ENCODE results near the gene APBB2. TPM values are rescaled to one million over a fixed set of nuclear protein-coding genes. Genes with fewer than 3 reads are reported as not detected.

Gene APBB2
- total RNA-seq, 2 experiments from 2014 or later = 1.3 to 1.5 TPM

GRCh38 chr4:41129128-41129754 lies 85.1 kb downstream of the APBB2 start:
- Mint-ChIP-seq H3K36me3 (ENCODE audit: low read depth) (no peaks in the 10 kb centered on the region), H3K27ac (no peak overlapping the region), H3K9me3 (ENCODE audit: low read depth) (no peaks in the 10 kb centered on the region), H3K27me3 (peaks cover 14% of the 10 kb centered on the region), H3K4me3 (no peak overlapping the region), H3K4me1 (no peaks in the 10 kb centered on the region)
- DNase-seq (no peak), ATAC-seq (no peak)
- ChIA-PET POLR2A (no interaction called here), CTCF (no interaction called here)
- intact Hi-C loops (cut with DNase I, micrococcal nuclease) = no loop called here

GRCh38 chr4:41125558-41126311 lies 88.6 kb downstream of the APBB2 start:
- DNase-seq = no peak
- ATAC-seq = no peak
- no peak overlapping the region for H3K27ac Mint-ChIP-seq
- CTCF ChIA-PET = interaction anchor here (0.9 kb wide), 1 partner anchor 39 kb away, joined by 3 read pairs; no protein-coding TSS in a partner anchor
- POLR2A ChIA-PET = no interaction called here
- no peaks in the 10 kb centered on the region for H3K9me3 Mint-ChIP-seq (ENCODE audit: low read depth)
- H3K4me1 Mint-ChIP-seq = no peaks in the 10 kb centered on the region
- intact Hi-C loops (cut with DNase I, micrococcal nuclease) = no loop called here
- H3K4me3 Mint-ChIP-seq = no peak overlapping the region
- H3K36me3 Mint-ChIP-seq (ENCODE audit: low read depth) = no peaks in the 10 kb centered on the region
- peaks cover 9% of the 10 kb centered on the region for H3K27me3 Mint-ChIP-seq

GRCh38 chr4:41124916-41125548 lies 89.3 kb downstream of the APBB2 start:
- ChIA-PET POLR2A (no interaction called here), CTCF (interaction anchor here (1.1 kb wide), 1 partner anchor 185 kb away, joined by 3 read pairs; no protein-coding TSS in a partner anchor)
- Mint-ChIP-seq H3K27ac (no peak overlapping the region), H3K9me3 (ENCODE audit: low read depth) (no peaks in the 10 kb centered on the region), H3K4me3 (no peak overlapping the region), H3K27me3 (peaks cover 8% of the 10 kb centered on the region), H3K4me1 (no peaks in the 10 kb centered on the region), H3K36me3 (ENCODE audit: low read depth) (no peaks in the 10 kb centered on the region)
- ATAC-seq = no peak
- DNase-seq = no peak
- intact Hi-C loops (cut with DNase I, micrococcal nuclease) = no loop called here

GRCh38 chr4:41122775-41123174 lies 91.6 kb downstream of the APBB2 start:
- no peak for ATAC-seq
- intact Hi-C loops (cut with DNase I, micrococcal nuclease) = no loop called here
- Mint-ChIP-seq H3K4me3 (no peak overlapping the region), H3K9me3 (ENCODE audit: low read depth) (no peaks in the 10 kb centered on the region), H3K36me3 (ENCODE audit: low read depth) (no peaks in the 10 kb centered on the region), H3K4me1 (no peaks in the 10 kb centered on the region), H3K27ac (no peak overlapping the region), H3K27me3 (peaks cover 2% of the 10 kb centered on the region)
- CTCF ChIA-PET = no interaction called here
- DNase-seq = no peak
- POLR2A ChIA-PET = no interaction called here

- intact Hi-C loops (cut with DNase I, micrococcal nuclease) = no loop called here
- Mint-ChIP-seq H3K4me3 (no peak overlapping the region), H3K36me3 (ENCODE audit: low read depth) (no peaks in the 10 kb centered on the region), H3K27ac (no peak overlapping the region), H3K9me3 (ENCODE audit: low read depth) (no peaks in the 10 kb centered on the region), H3K27me3 (peaks cover under 1% of the 10 kb centered on the region), H3K4me1 (no peaks in the 10 kb centered on the region)
- DNase-seq = no peak
- ChIA-PET CTCF (interaction anchor here (1.2 kb wide), 1 partner anchor 375 kb away, joined by 4 read pairs; no protein-coding TSS in a partner anchor), POLR2A (no interaction called here)
- ATAC-seq = no peak
Measured at GRCh38 chr4:41122309-41122708, 92.0 kb downstream of the APBB2 start.

- H3K4me3 Mint-ChIP-seq = no peak overlapping the region
- H3K4me1 Mint-ChIP-seq = no peaks in the 10 kb centered on the region
- no peaks in the 10 kb centered on the region for H3K9me3 Mint-ChIP-seq (ENCODE audit: low read depth)
- no peaks in the 10 kb centered on the region for H3K27me3 Mint-ChIP-seq
- H3K27ac Mint-ChIP-seq = no peak overlapping the region
- intact Hi-C loops (cut with DNase I, micrococcal nuclease) = no loop called here
- ATAC-seq (no peak), DNase-seq (no peak)
- no peaks in the 10 kb centered on the region for H3K36me3 Mint-ChIP-seq (ENCODE audit: low read depth)
- ChIA-PET POLR2A (no interaction called here), CTCF (interaction anchor here (1.2 kb wide), 1 partner anchor 374 kb away, joined by 4 read pairs; no protein-coding TSS in a partner anchor)
Measured at GRCh38 chr4:41121906-41122305, 92.4 kb downstream of the APBB2 start.

GRCh38 chr4:41120297-41121217 lies 93.8 kb downstream of the APBB2 start:
- no peak overlapping the region for H3K4me3 Mint-ChIP-seq
- ChIA-PET POLR2A (no interaction called here), CTCF (no interaction called here)
- no peak overlapping the region for H3K27ac Mint-ChIP-seq
- no peaks in the 10 kb centered on the region for H3K27me3 Mint-ChIP-seq
- H3K9me3 Mint-ChIP-seq (ENCODE audit: low read depth) = peaks cover under 1% of the 10 kb centered on the region
- H3K36me3 Mint-ChIP-seq (ENCODE audit: low read depth) = no peaks in the 10 kb centered on the region
- ATAC-seq (no peak), DNase-seq (no peak)
- intact Hi-C loops (cut with DNase I, micrococcal nuclease) = no loop called here
- no peaks in the 10 kb centered on the region for H3K4me1 Mint-ChIP-seq

- POLR2A ChIA-PET = no interaction called here
- Mint-ChIP-seq H3K36me3 (ENCODE audit: low read depth) (no peaks in the 10 kb centered on the region), H3K4me1 (no peaks in the 10 kb centered on the region), H3K4me3 (no peak overlapping the region), H3K27ac (no peak overlapping the region), H3K9me3 (ENCODE audit: low read depth) (peaks cover 2% of the 10 kb centered on the region), H3K27me3 (no peaks in the 10 kb centered on the region)
- intact Hi-C loops (cut with DNase I, micrococcal nuclease) = no loop called here
- DNase-seq (no peak), ATAC-seq (no peak)
- CTCF ChIA-PET = no interaction called here
Measured at GRCh38 chr4:41119867-41120295, 94.5 kb downstream of the APBB2 start.

- POLR2A ChIA-PET = interaction anchor here (0.6 kb wide), 1 partner anchor 19 kb away, joined by 4 read pairs; no protein-coding TSS in a partner anchor
- no peak for ATAC-seq
- no peak overlapping the region for H3K4me3 Mint-ChIP-seq
Measured at GRCh38 chr4:41111791-41112190, 102.6 kb downstream of the APBB2 start.

GRCh38 chr4:41110050-41110449 lies 104.3 kb downstream of the APBB2 start:
- no peak overlapping the region for H3K27ac Mint-ChIP-seq
- no peak for ATAC-seq
- H3K36me3 Mint-ChIP-seq (ENCODE audit: low read depth) = no peaks in the 10 kb centered on the region
- DNase-seq = no peak
- POLR2A ChIA-PET = no interaction called here
- intact Hi-C loops (cut with DNase I, micrococcal nuclease) = no loop called here
- H3K4me3 Mint-ChIP-seq = no peak overlapping the region
- CTCF ChIA-PET = no interaction called here
- no peaks in the 10 kb centered on the region for H3K27me3 Mint-ChIP-seq
- H3K9me3 Mint-ChIP-seq (ENCODE audit: low read depth) = peaks cover 2% of the 10 kb centered on the region
- no peaks in the 10 kb centered on the region for H3K4me1 Mint-ChIP-seq

More at GRCh38 chr4:41111791-41112190, 102.6 kb downstream of the APBB2 start:
- no peaks in the 10 kb centered on the region for H3K27me3 Mint-ChIP-seq
- intact Hi-C loops (cut with DNase I, micrococcal nuclease) = no loop called here
- peaks cover 4% of the 10 kb centered on the region for H3K9me3 Mint-ChIP-seq (ENCODE audit: low read depth)
- no peak overlapping the region for H3K27ac Mint-ChIP-seq
- no peak for DNase-seq
- H3K36me3 Mint-ChIP-seq (ENCODE audit: low read depth) = no peaks in the 10 kb centered on the region
- CTCF ChIA-PET = no interaction called here
- H3K4me1 Mint-ChIP-seq = no peaks in the 10 kb centered on the region

GRCh38 chr4:41108481-41108880 lies 105.9 kb downstream of the APBB2 start:
- Mint-ChIP-seq H3K4me1 (no peaks in the 10 kb centered on the region), H3K36me3 (ENCODE audit: low read depth) (no peaks in the 10 kb centered on the region), H3K27me3 (peaks cover 2% of the 10 kb centered on the region), H3K9me3 (ENCODE audit: low read depth) (no peaks in the 10 kb centered on the region), H3K27ac (no peak overlapping the region), H3K4me3 (no peak overlapping the region)
- intact Hi-C loops (cut with DNase I, micrococcal nuclease) = no loop called here
- POLR2A ChIA-PET = no interaction called here
- CTCF ChIA-PET = no interaction called here
- DNase-seq (no peak), ATAC-seq (no peak)

Measured in activated CD4-positive, alpha-beta T cell treated with anti-CD3 and anti-CD28 coated beads for 36 hours (primary cell).